Stimulated activated memory B cell treated with anti-CD40 and anti-IgM and Interleukin-4, amounts not matched to agents 10 μg/mL and 1 μg/mL and 100 μg/mL, for 72 hours (primary cell): ENCODE data around the gene TYK2.
"Not testable (repeated sequence)": the region's sequence is repeated elsewhere in the genome, so short reads cannot be mapped to it uniquely, and the experiment has no call there.

Experiments
- ATAC-seq: fragments of 150-1000 bp; cut with Tn5 transposase; 2 replicates; pipeline ENCODE4 v1.10.0; 2021
- H3K27ac Mint-ChIP-seq: one replicate; pipeline ENCODE4 v1.8.0; 2022; ENCODE audit warnings: mild to moderate bottlenecking, mixed read lengths
- H3K27me3 Mint-ChIP-seq: one replicate; pipeline ENCODE4 v1.8.0; 2022; ENCODE audit warnings: mixed read lengths
- H3K36me3 Mint-ChIP-seq: one replicate; pipeline ENCODE4 v1.8.0; 2022; ENCODE audit warnings: mixed read lengths
- H3K4me1 Mint-ChIP-seq: one replicate; pipeline ENCODE4 v1.8.0; 2022; ENCODE audit warnings: mixed read lengths
- H3K4me3 Mint-ChIP-seq: one replicate; pipeline ENCODE4 v1.8.0; 2022; ENCODE audit warnings: mild to moderate bottlenecking, moderate library complexity, mixed read lengths
- H3K9me3 Mint-ChIP-seq: one replicate; pipeline ENCODE4 v1.8.0; 2022; ENCODE audit warnings: mixed read lengths

The TYK2 gene

GRCh38 chr19:10366950-10367512, 13.3 kb downstream of the TYK2 start:
- peaks cover 72% of the 10 kb centered on the region for H3K36me3 Mint-ChIP-seq
- H3K27ac Mint-ChIP-seq, H3K4me1 Mint-ChIP-seq, ATAC-seq, H3K4me3 Mint-ChIP-seq, H3K9me3 Mint-ChIP-seq, H3K27me3 Mint-ChIP-seq: not testable (repeated sequence)

GRCh38 chr19:10365518-10365917, 14.9 kb downstream of the TYK2 start:
- Mint-ChIP-seq H3K36me3 (peaks cover 85% of the 10 kb centered on the region), H3K4me1 (no peaks in the 10 kb centered on the region), H3K27ac (no peak overlapping the region), H3K4me3 (no peak overlapping the region), H3K27me3 (no peaks in the 10 kb centered on the region), H3K9me3 (no peaks in the 10 kb centered on the region)
- no peak for ATAC-seq

- H3K9me3 Mint-ChIP-seq = no peaks in the 10 kb centered on the region
- no peaks in the 10 kb centered on the region for H3K4me1 Mint-ChIP-seq
- no peak overlapping the region for H3K27ac Mint-ChIP-seq
- no peaks in the 10 kb centered on the region for H3K27me3 Mint-ChIP-seq
- H3K4me3 Mint-ChIP-seq = no peak overlapping the region
- no peak for ATAC-seq
- H3K36me3 Mint-ChIP-seq = peaks cover 84% of the 10 kb centered on the region
Measured at GRCh38 chr19:10364644-10365043, 15.7 kb downstream of the TYK2 start.

- H3K9me3 Mint-ChIP-seq = no peaks in the 10 kb centered on the region
- H3K4me3 Mint-ChIP-seq = no peak overlapping the region
- no peaks in the 10 kb centered on the region for H3K27me3 Mint-ChIP-seq
- peaks cover 84% of the 10 kb centered on the region for H3K36me3 Mint-ChIP-seq
- H3K27ac Mint-ChIP-seq = no peak overlapping the region
- H3K4me1 Mint-ChIP-seq = no peaks in the 10 kb centered on the region
- no peak for ATAC-seq
Measured at GRCh38 chr19:10363789-10364281, 16.5 kb downstream of the TYK2 start.

- Mint-ChIP-seq H3K9me3 (no peaks in the 10 kb centered on the region), H3K27ac (no peak overlapping the region), H3K4me1 (no peaks in the 10 kb centered on the region), H3K36me3 (peaks cover 68% of the 10 kb centered on the region), H3K4me3 (no peak overlapping the region), H3K27me3 (no peaks in the 10 kb centered on the region)
- ATAC-seq = no peak
Measured at GRCh38 chr19:10362259-10362658, 18.1 kb downstream of the TYK2 start.

- Mint-ChIP-seq H3K4me1 (no peaks in the 10 kb centered on the region), H3K36me3 (peaks cover 64% of the 10 kb centered on the region), H3K9me3 (no peaks in the 10 kb centered on the region), H3K27ac (no peak overlapping the region), H3K4me3 (no peak overlapping the region), H3K27me3 (no peaks in the 10 kb centered on the region)
- no peak for ATAC-seq
Measured at GRCh38 chr19:10361569-10362011, 18.8 kb downstream of the TYK2 start.

- no peaks in the 10 kb centered on the region for H3K27me3 Mint-ChIP-seq
- peaks cover 63% of the 10 kb centered on the region for H3K36me3 Mint-ChIP-seq
- no peak for ATAC-seq
- H3K27ac Mint-ChIP-seq = no peak overlapping the region
- no peaks in the 10 kb centered on the region for H3K4me1 Mint-ChIP-seq
- H3K9me3 Mint-ChIP-seq = no peaks in the 10 kb centered on the region
- no peak overlapping the region for H3K4me3 Mint-ChIP-seq
Measured at GRCh38 chr19:10356431-10356830, 23.9 kb downstream of the TYK2 start.

GRCh38 chr19:10353793-10354391, 26.5 kb downstream of the TYK2 start:
- no peaks in the 10 kb centered on the region for H3K9me3 Mint-ChIP-seq
- H3K27ac Mint-ChIP-seq = no peak overlapping the region
- no peaks in the 10 kb centered on the region for H3K27me3 Mint-ChIP-seq
- H3K36me3 Mint-ChIP-seq = peaks cover 40% of the 10 kb centered on the region
- no peak for ATAC-seq
- no peak overlapping the region for H3K4me3 Mint-ChIP-seq
- no peaks in the 10 kb centered on the region for H3K4me1 Mint-ChIP-seq

GRCh38 chr19:10352764-10353671, 27.4 kb downstream of the TYK2 start:
- Mint-ChIP-seq H3K27me3 (no peaks in the 10 kb centered on the region), H3K4me3 (no peak overlapping the region), H3K9me3 (no peaks in the 10 kb centered on the region), H3K4me1 (no peaks in the 10 kb centered on the region), H3K27ac (no peak overlapping the region), H3K36me3 (peaks cover 40% of the 10 kb centered on the region)
- ATAC-seq = peak; percentile 39

- Mint-ChIP-seq H3K9me3 (no peaks in the 10 kb centered on the region), H3K36me3 (no peaks in the 10 kb centered on the region), H3K4me3 (no peak overlapping the region), H3K27me3 (no peaks in the 10 kb centered on the region), H3K4me1 (no peaks in the 10 kb centered on the region), H3K27ac (no peak overlapping the region)
- ATAC-seq = no peak
Measured at GRCh38 chr19:10346509-10346908, 33.9 kb downstream of the TYK2 start.

- H3K27ac Mint-ChIP-seq = no peak overlapping the region
- no peaks in the 10 kb centered on the region for H3K36me3 Mint-ChIP-seq
- no peaks in the 10 kb centered on the region for H3K9me3 Mint-ChIP-seq
- H3K4me1 Mint-ChIP-seq = peaks cover 9% of the 10 kb centered on the region
- no peaks in the 10 kb centered on the region for H3K27me3 Mint-ChIP-seq
- no peak for ATAC-seq
- H3K4me3 Mint-ChIP-seq = no peak overlapping the region
Measured at GRCh38 chr19:10344780-10345179, 35.6 kb downstream of the TYK2 start.

- H3K36me3 Mint-ChIP-seq = no peaks in the 10 kb centered on the region
- no peak for ATAC-seq
- H3K27ac Mint-ChIP-seq = no peak overlapping the region
- H3K4me1 Mint-ChIP-seq = peaks cover 22% of the 10 kb centered on the region
- no peak overlapping the region for H3K4me3 Mint-ChIP-seq
- H3K27me3 Mint-ChIP-seq = no peaks in the 10 kb centered on the region
- H3K9me3 Mint-ChIP-seq = no peaks in the 10 kb centered on the region
Measured at GRCh38 chr19:10343495-10343894, 36.9 kb downstream of the TYK2 start.

GRCh38 chr19:10339977-10340376, 40.4 kb downstream of the TYK2 start:
- H3K4me3 Mint-ChIP-seq = peak overlapping the region; percentile 85
- peak overlapping the region; percentile 90 for H3K27ac Mint-ChIP-seq
- H3K9me3 Mint-ChIP-seq = no peaks in the 10 kb centered on the region
- H3K27me3 Mint-ChIP-seq = no peaks in the 10 kb centered on the region
- peaks cover 36% of the 10 kb centered on the region for H3K4me1 Mint-ChIP-seq
- H3K36me3 Mint-ChIP-seq = peaks cover 10% of the 10 kb centered on the region
- no peak for ATAC-seq

GRCh38 chr19:10339380-10339960, 40.9 kb downstream of the TYK2 start, which contains the start of gene ICAM3:
Gene ICAM3 (minus strand): TSS chr19:10339624. CDS start chr19:10339614, 10 bp downstream.
- peak; percentile 97 for ATAC-seq
- Mint-ChIP-seq H3K27ac (peak within 1 kb of the TSS; percentile 90), H3K4me1 (peaks cover 39% of the 10 kb centered on the region), H3K4me3 (peak within 1 kb of the TSS; percentile 85), H3K9me3 (no peaks in the 10 kb centered on the region), H3K36me3 (peaks cover 15% of the 10 kb centered on the region), H3K27me3 (no peaks in the 10 kb centered on the region)

GRCh38 chr19:10338940-10339339, 41.4 kb downstream of the TYK2 start:
- Mint-ChIP-seq H3K4me3 (peak overlapping the region; percentile 85), H3K36me3 (peaks cover 20% of the 10 kb centered on the region), H3K27me3 (no peaks in the 10 kb centered on the region), H3K9me3 (no peaks in the 10 kb centered on the region), H3K4me1 (peaks cover 45% of the 10 kb centered on the region), H3K27ac (peak overlapping the region; percentile 90)
- ATAC-seq = no peak
